HG03378 (cell line): ENCODE results near the gene GNGT2.

Experiments
- ATAC-seq: cut with Tn5 transposase; IDR thresholded peaks from one replicate; pipeline ENCODE4 v1.9.1; 2021; ENCODE audit warnings: mild to moderate bottlenecking, moderate library complexity; ENCODE audit not compliant: unreplicated experiment

The GNGT2 gene

GRCh38 chr17:49210158-49211029, at the start of gene GNGT2, which contains the start of gene ABI3:
GNGT2 (minus strand) TSS chr17:49210574; CDS start chr17:49207422, 3,152 bp downstream.
ABI3 (plus strand) TSS chr17:49210707; CDS start chr17:49210725, 18 bp downstream.
- ATAC-seq, result peak; percentile 58

DNA sequence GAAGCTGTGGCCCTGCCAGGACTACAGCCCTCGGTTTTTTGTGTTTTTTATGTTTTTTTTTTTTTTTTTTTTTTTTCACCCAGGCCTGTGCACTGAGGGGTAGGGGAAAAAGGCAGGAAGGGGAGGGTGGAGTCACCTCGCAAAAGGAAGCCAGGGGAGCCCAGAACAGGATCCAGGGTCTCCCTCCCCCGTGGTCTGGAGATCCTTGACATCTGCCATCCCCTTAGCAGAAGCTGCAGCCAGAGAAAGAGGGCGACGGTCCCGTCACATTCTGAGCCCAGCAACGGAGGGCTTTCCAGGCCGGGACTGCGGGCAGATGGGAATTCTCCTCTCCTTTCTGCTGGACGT, 49.3 kb upstream of the GNGT2 start:
- ATAC-seq, result no peak

DNA sequence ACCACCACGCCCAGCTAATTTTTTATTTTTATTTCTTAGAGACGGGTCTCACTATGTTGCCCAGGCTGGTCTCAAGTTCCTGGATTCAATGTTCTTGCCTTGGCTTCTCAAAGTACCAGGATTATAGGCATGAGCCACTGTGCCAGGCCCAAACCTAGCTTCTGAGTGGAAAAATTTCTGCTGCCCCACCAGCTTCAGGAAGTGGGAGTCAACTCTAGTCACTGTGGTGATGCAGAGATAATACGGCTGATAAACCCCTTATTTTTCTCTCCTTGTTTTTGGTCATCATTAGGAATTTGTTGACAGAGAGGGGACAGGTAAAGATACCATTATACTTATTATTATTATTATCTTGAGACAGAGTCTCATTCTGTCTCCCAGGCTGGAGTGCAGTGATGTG, 48.0 kb upstream of the GNGT2 start:
- ATAC-seq, result no peak

GRCh38 chr17:49255125-49255524, 44.8 kb upstream of the GNGT2 start:
- ATAC-seq, result no peak

DNA sequence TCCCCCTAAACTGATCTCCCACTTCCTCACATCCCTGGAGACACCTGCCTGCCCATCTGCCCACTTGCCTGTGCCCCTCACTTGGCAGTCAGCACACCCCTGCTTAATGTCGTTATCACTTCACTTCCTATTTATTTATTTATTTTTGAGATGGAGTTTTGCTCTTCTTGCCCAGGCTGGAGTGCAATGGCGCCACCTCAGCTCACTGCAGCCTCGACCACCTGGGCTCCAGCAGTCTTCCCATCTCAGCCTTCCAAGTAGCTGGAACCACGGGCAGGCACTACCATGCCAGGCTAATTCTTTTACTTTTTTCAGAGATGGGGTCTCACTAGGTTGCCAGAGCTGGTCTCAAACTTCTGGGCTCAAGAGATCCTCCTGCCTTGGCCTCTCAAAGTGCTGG, 43.7 kb upstream of the GNGT2 start:
- no peak for ATAC-seq

- ATAC-seq, result no peak
These were observed 41.8 kb upstream of the GNGT2 start for GRCh38 chr17:49252148-49252695.

DNA sequence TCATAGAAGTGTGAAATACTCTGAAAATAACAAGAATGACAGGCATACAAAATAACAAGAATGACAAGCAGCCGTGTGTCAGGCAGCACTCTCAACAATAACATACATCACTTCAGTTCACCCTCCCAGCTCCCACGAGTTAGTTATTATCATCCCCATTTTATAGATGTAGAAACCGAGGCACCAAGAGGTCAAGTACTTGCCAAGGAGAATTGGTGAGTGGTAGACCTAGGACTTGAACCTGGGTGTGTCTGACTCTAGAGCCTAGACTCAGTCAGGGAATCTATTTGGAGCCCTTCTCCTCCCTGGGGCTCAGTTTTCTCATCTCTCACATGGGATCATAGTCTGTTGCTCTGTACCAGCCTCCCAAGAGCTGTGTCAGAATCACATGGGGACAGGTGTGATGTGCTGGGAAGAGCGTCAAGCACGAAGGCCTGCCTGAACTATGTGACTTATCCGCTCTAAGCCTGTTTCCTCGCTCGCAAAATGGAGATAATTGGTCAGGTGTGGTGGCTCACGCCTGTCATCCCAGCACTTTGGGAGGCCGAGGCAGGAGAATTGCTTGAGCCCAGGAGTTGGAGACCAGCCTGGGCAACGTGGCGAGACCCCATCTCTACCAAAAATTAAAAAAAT, 39.6 kb upstream of the GNGT2 start:
- ATAC-seq, result no peak

GRCh38 chr17:49249292-49249794, 39.0 kb upstream of the GNGT2 start:
- ATAC-seq, result no peak

DNA sequence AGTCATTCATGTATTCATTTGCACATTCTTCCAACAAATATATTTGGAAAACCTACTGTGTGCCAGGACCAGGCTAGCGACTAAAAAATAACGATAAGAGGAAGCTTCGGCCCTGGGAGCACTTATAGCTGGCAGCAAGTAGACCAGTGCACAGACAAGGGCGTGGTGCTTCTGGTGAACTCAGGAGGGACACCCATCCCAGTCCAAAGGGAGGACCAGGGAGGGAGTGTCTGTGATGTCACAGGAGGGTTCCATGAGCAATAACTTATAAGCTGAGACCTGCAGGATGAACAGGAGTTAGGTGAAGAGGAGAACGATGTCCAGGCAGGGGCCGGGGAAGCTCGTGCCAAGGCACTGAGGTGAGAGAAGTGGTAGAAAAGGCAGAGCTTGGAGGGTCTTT, 37.6 kb upstream of the GNGT2 start:
- ATAC-seq, result no peak

DNA sequence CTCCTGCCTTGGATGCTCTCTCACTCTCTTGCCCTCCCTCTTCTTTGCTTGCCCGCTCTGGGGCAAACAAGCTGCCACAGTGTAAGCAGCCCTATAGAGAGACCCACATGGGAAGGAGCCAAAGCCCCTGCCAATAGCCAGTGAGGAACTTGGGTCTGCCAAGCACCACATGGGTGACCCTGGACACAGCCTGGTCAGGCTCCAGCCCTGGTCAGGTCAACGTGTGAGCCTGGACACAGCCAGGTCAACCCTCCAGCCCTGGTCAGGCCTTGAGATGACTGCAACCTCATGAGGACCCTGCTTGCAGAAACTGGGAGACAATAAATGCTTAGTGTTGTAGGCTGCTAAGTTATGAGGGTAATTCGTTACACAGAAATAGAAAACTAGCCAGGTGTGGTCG, 34.5 kb upstream of the GNGT2 start:
- no peak for ATAC-seq

GRCh38 chr17:49242813-49243212, 32.4 kb upstream of the GNGT2 start:
- no peak for ATAC-seq

DNA sequence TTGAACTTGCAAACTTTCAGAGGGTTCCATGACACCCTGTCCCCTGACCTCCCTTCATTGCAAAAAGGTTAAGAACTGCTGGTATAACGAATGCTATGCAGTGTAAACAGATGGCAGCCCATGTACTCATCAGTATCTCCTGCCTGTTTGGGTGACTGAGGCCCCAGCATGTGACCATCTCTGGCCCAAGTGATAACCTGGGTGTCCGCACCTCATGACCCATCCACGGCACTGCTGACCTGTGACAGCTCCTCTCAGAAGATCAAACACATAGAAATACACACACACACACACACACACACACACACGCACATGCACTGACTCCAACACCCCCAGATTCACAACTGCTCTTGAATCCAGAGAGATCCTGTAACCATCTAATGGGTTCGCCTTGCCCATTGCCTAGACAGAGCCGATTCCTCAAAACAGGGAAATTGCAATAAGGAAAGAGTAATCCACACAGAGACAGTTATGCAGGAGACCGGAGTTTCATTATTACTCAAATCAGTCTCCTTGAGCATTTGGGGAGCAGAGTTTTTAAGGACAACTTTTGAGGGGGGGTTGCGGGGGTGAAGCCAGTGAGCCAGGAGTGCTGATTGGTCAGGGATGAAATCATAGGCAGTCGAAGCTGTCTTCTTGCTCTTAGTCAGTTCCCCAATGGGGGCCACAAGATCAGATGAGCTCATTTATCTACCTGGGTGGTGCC, 31.5 kb upstream of the GNGT2 start:
- ATAC-seq, result no peak

DNA sequence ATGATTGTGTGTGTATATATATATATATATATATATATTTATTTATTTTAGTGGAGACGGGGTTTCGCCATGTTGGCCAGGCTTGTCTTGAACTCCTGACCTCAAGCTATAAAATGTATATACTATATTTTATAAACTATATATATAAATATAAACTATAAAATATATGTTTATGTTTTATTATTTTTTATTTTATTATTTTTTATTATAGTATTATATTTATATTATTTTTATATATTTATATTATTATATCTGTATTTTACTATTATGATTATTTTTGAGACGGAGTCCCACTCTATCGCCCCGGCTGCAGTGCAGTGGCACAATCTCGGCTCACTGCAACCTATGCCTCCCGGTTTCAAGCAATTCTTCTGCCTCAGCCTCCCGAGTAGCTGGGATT, 30.7 kb upstream of the GNGT2 start:
- no peak for ATAC-seq

DNA sequence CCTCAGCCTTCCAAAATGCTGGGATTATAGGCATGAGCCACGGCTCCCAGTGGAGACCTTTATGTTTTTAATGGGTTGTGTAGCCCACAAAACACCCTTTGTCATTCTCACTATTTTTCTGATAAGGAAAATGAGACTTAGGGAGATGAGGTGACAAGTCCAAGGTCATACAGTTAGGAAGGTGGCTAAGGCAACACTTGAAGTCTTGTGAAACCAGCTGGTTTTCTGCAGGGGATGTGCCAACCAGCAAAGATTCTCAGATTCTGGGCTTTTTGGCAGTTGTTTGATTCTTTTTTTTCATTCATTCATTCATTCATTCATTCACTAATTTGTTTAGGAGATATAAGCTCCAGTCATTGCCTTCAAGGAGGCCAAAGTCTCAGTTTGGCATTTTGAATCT, 30.2 kb upstream of the GNGT2 start:
- ATAC-seq, result no peak

GRCh38 chr17:49239963-49240362, 29.6 kb upstream of the GNGT2 start:
- ATAC-seq, result no peak

DNA sequence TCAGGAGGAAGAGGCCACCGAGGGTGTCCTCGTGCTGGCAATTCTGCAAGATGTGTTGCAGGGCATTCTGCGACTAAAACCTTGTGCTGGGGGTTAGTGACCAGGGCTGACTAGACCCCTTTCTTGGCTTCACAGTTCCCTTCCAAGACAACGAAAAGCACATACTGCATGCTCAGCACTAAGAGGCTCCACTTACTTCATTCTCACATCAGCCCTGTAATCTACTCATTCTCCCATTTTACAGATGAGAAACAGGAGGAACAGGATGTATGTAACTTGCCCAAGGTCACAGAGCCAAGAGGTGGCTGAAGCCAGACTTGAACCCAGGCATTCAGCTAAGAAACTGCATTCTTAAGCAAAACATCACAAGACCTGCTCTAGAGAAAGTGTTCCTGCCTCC, 25.5 kb upstream of the GNGT2 start:
- ATAC-seq, result no peak

- ATAC-seq, result no peak
These were observed 24.2 kb upstream of the GNGT2 start for GRCh38 chr17:49234509-49235080.

DNA sequence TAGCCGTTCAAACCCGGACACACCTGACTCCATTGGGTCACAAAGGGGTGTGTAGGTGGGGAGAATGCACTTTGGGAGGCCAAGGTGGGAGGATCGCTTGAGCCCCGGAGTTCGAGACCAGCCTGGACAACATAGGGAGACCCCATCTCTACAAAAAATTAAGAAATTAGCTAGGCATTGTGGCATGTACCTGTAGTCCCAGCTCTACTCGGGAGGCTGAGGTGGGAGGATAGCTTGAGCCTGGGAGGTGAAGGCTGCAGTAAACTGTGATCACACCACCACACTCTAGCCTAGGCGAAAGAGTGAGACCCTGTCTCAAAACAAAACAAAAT, 21.2 kb upstream of the GNGT2 start:
- ATAC-seq, result no peak

DNA sequence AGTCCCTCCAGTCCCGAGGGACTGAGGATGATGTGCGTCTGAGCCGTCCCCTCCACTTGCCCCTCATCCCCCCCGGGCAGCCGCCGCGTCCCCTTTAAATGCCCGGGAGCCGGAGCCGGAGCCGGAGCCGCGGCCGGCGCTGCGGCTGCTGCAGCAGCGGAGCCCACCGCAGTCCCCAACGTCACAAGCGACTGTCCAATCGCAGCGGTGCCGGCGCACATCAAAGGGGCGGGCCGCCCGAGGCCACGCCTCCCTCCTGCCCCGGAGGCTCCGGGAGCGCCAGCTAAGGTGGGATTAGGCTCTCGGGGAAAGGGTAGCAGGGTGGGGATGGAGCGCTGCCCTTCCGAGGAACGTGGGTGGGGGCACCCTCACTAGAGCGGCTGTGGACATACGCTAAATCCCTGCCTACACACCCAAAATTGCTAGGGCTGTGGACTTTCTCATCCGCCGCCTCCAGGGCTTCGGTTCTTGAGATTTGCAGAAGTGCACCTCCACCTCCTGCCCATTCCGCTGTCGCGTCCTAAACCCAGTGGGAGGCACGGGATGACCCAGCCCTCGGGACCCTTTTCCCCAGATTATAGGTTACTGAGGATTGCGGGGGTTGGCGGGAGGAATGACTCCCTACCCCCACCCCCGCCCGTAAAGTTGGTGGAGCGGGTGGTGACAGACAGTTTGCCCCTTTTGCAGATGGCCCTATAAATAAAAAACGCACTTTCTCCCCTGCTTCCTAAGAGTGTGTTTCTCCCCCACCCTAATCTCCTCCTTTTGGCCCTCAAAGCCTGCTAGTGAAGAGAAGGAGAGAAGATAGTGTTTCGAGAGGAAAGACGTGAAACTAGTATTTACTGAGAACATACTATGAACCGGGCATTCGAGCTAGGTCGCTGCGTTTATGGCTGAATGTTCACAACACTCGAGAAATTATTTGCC, 20.5 kb upstream of the GNGT2 start, which contains the start of gene PHOSPHO1:
Gene PHOSPHO1, minus strand, starts transcription at position 152 of the 927 bp plus-strand sequence. CDS start 4,096 bp downstream, outside the sequence.
- peak; percentile 64 for ATAC-seq
